ENCODE results near the gene FMN2.
"Not testable (repeated sequence)": the region's sequence is repeated elsewhere in the genome, so short reads cannot be mapped to it uniquely, and the experiment has no call there.

Gene FMN2

GRCh38 chr1:240145120-240145519 is 53.4 kb downstream of the FMN2 start:
- DNase-seq, result no peak

GRCh38 chr1:240148333-240148732 is 56.6 kb downstream of the FMN2 start:
- no peak for DNase-seq

DNA sequence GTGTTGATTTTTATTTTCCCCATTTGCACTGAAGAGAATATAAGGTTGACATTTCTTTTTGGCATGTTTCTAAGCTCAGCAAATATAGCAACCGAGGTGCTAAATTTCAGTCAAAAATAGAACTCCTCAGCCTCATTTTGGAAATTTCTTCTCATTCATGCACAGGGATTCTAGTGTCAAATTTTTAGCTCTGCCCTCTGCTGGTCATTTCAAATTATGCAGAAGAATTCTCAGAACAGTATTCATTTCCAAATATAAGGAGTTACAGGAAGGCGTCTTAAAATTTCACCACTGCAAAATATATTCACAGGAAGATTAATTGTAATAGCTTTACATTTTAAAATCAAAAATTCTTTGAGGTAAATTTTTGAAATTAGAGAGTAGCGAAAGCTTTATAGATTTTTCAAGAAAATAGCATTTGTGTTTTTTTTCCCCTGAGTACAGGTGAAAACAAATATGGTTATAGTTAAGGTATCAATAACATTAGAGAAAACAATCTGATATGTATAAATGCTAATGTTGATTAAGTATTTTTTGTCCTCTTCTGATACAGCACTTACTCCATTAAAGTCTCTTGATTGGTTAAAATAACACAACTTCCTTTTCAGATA is 57.9 kb downstream of the FMN2 start:
- DNase-seq, result no peak

- no peak for DNase-seq
These were observed 59.6 kb downstream of the FMN2 start for GRCh38 chr1:240151136-240151735.

- DNase-seq, result no peak
These were observed 61.1 kb downstream of the FMN2 start for GRCh38 chr1:240152611-240153297.

- no peak for DNase-seq
These were observed 63.9 kb downstream of the FMN2 start for GRCh38 chr1:240155605-240156004.

- DNase-seq, result no peak
These were observed 73.1 kb downstream of the FMN2 start for GRCh38 chr1:240164742-240165141.

DNA sequence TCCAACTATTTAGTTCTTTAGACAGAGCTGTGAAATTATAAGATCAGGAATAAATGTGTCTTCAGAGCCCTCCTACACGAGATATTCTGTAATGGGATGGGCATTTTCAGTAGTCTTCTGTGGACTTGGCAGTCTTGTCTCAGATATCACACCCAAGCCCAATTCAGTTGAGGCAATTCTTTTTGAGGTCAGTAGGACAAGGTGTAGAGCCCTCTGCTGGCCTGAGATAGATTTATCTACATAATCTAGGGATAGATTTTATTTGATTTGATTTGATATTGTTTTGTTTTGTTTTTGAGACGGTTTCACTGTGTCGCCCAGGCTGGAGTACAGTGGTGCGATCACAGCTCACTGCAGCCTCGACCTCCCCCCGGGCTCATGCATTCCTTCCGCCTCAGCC is 77.5 kb downstream of the FMN2 start:
- no peak for DNase-seq

GRCh38 chr1:240170266-240170665 is 78.6 kb downstream of the FMN2 start:
- no peak for DNase-seq

GRCh38 chr1:240170806-240171205 is 79.1 kb downstream of the FMN2 start:
- no peak for DNase-seq

DNA sequence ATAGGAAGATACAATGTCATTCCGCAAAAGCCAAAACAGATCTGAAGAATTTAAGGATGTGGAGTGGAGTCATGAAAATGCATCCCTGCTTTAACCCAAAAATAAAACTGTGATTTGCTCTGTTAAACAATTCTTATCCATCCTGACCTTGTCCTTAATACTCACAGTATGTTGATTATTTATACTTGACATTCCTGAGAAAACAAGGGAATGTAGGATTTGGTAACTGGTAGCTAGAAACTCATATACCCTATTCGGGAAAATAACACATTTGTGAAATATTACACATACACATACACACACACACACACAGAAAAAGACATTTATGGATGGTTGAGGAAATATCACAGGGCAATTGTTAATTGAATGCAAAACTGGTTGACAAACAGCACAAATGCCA is 80.2 kb downstream of the FMN2 start:
- no peak for DNase-seq

GRCh38 chr1:240173836-240174235 is 82.2 kb downstream of the FMN2 start:
- no peak for DNase-seq

DNA sequence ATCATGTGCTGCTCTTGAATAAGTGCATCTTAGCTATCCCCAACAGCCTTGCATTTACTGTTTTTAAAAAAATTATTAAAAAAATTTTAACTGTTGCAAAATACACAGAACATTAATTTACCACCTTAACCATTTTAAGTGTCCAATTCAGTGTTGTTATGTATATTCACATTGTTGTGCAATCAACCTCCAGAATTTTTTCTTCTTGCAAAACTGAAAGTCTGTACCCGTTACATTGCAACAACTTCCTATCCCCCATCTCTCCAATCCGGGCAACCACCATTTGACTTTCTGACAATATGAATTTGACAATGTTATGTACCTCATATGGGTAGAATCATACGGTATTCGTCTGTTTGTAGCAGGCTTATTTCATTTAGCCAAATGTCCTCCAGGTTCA is 83.1 kb downstream of the FMN2 start:
- DNase-seq, result no peak

DNA sequence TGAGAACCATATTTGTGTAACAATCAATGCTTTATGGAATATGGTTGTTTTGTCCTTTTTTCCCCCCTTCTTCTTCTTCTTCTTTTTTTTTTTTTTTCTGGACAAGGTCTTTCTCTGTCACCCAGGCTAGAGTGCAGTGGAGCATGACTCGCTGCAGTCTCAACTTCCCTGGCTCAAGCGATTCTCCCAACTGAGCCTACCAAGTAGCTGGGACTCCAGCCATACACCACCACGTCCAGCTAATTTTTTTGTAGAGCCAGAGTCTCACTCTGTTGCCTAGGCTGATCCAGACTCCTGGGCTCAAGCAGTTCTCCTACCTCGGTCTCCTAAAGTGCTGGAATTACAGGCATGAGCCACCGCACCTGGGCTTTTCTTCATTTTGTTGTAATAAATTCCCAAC is 86.7 kb downstream of the FMN2 start:
- no peak for DNase-seq

DNA sequence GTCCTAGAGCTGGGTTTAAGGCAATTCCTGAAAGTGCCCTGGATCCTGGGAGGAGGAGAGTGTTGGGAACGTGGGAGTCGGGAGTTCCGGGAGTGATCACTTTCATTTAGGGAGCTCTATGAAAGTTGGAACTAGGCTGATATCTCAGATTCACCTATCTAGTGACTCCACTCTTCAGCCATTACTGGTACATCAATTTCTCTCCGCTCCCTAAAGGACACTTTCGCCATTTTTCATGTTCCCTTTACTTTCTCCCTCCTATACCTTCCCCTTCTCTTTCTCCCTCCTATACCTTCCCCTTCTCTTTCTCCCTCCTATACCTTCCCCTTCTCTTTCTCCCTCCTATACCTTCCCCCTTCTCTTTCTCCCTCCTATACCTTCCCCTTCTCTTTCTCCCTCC is 93.0 kb downstream of the FMN2 start:
- not testable (repeated sequence) for DNase-seq

DNA sequence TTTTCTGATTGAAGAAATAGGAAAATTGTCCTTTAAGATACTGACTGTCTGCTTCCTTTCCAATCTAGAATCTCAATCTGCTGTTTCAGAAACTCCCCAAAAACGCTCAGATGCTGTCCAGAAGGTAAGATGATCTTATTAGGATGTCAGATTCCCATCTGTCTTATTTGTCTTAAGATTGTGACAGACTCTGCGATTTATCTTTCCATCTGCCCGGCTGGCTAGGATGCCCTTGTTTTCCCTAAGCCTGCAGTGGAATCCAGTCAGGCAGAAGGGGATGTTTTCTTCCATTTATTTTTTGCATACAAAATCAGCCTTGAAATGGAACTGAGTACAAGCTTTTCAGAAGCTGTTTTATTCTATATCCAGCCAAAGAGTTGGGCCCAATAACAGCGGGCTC is 96.5 kb downstream of the FMN2 start:
- no peak for DNase-seq

- DNase-seq, result no peak
These were observed 97.8 kb downstream of the FMN2 start for GRCh38 chr1:240189386-240189989.

DNA sequence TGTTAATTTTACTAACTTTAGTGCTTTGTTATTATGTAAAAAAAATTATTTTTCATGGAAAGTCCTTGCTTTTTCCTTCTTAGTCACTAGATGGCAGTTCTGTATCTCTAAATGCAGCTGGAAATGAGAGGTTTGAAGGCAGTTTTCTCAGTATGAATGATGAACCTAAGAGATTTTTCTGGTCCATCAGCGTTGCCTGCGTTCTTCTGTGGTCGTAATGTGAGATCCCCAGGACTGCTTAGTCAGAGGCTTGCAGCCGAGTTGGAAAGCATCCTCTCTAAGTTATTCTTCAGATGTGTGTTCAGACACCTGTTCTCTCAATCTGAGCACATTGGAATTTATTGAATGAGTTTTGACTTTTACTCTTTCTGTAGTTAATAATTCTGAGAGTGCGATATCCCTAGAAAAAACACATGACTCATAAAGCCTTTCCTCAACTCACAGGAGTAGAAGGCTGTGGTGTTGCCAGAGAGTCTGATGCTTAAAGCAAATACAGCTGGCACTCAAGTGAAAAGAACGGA is 99.3 kb downstream of the FMN2 start:
- DNase-seq, result peak; percentile 12

DNA sequence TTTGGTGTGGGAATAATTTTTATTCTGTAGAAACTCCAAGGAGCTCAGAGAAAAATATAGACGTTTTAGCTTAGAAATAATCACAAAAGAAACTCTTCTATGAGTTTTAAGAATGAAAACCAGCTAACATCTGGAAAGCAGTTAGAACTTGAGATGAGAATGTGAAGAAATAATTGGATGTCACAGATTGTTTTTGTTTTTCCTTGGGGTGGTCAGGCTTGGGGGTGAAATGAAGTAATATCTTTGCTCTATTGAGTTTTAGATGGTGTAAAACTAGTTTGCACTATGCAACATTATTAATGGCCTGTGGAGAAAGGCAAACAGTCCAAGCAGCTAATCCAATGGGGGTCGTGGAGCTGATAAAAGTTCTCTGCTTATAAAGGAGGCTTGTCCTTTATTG is 101.2 kb downstream of the FMN2 start:
- DNase-seq, result no peak

DNA sequence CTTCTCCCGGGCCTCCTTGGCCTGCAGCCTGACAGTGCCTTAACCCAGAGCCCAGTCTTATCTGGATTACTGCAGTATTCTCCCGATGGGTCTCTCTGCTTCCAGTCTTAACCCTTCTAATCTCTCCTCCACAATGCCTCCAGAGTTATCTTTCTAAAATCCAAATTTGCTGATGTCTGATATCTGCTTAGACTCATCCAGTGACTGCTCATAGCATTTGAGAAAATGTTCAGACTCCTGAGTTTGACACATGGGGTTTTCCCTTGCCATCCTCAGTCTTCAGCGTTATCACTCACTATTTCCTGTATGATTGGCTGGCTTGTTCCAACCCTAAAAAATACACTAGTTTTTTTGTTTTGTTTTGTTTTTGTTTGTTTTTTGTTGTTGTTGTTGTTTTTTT is 102.0 kb downstream of the FMN2 start:
- DNase-seq, result no peak

- DNase-seq, result no peak
These were observed 102.4 kb downstream of the FMN2 start for GRCh38 chr1:240194120-240194519.

DNA sequence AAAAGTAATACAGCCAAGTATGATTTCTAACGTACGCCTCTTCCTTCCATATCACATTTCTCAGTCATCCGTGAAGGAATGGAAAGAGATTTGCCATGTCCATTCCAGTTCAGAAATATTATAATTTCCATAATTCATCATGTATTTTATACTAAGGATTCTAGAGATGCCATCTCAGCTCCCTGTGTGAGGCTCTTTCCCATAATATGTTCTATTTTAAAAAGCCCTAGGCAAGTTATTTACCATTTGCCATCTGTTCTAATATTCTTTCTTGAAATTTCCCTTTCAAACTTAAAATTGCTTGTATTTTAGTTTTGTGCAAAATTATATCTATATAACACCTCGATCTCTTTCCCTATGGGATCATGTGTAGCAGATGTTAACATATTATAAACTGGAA is 106.7 kb downstream of the FMN2 start:
- no peak for DNase-seq

DNA sequence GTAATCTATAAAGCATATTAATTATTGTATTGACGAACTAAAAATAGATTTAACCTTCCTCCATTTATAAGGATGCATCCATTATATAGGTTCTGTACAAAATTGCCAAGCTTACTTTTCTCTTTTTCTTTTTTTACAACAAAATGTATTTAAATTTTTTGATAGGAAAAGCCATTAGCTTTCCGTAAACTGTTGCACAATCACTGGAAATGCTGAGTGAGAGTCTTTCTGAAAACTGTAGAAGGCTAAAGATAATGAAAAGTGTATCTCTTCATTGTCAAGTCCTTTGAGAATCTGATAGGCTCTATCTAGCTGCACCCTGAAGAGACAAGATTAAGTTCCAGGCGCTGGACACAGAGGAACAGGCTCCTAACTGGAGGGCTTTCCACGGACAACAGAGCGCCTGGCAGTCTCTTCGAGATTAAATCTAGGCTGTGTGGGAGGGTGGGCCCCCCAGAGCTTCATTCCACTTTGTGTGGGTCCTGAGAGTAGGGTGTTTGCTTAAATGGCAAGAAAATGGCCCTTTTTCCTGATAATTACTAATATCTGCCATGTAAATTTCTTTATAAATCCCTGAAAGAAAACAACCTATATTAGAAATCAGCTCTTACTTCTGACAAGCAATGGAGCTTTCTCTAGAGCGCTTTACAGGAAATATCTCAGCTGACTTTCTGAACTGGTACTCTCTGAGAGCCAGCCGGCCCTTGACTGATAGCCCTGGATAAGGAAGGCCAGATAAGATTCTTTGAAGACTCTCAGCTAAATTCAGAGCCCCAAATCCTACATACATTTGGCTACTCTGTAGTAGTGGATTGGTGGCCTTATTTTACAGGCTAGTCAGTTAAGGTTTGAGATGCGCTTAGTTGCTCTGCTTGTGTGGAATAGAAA is 108.3 kb downstream of the FMN2 start:
- DNase-seq, result no peak

Measured in DMS79 (cell line).